H4 (cell line): ENCODE results near the gene USH1G. TPM values are rescaled to one million over a fixed set of nuclear protein-coding genes. Genes with fewer than 3 reads are reported as not detected.
"Not testable (repeated sequence)": the region's sequence is repeated elsewhere in the genome, so short reads cannot be mapped to it uniquely, and the experiment has no call there.

Experiments used
- DNase-seq: peaks from one replicate; pipeline ENCODE4 v3.0.0-alpha.2; 2015; ENCODE audit warnings: low spot score
- total RNA-seq: library from RNA; depleted of rRNA; stranded (reverse); fragments of >200 nt; shearing (Covaris generic); gene quantifications from 2 replicates; pipeline ENCODE4 v1.2.3, GENCODE V29; 2014; rRNA removed

The USH1G gene
- total RNA-seq, 1 experiment from 2014 or later: 0.54 TPM

GRCh38 chr17:74875155-74875976 lies 47.7 kb downstream of the USH1G start:
- DNase-seq: no peak

- no peak for DNase-seq
Observed at GRCh38 chr17:74874615-74875037, 48.4 kb downstream of the USH1G start.

- DNase-seq: no peak
Observed at GRCh38 chr17:74873874-74874614, 49.0 kb downstream of the USH1G start.

GRCh38 chr17:74873037-74873873 lies 49.8 kb downstream of the USH1G start:
- peak; percentile 100 for DNase-seq

- no peak for DNase-seq
Observed at GRCh38 chr17:74872313-74873036, 50.6 kb downstream of the USH1G start, which contains the start of gene FDXR. Gene FDXR (minus strand): TSS chr17:74872994. CDS start chr17:74872944, 50 bp downstream.

DNA sequence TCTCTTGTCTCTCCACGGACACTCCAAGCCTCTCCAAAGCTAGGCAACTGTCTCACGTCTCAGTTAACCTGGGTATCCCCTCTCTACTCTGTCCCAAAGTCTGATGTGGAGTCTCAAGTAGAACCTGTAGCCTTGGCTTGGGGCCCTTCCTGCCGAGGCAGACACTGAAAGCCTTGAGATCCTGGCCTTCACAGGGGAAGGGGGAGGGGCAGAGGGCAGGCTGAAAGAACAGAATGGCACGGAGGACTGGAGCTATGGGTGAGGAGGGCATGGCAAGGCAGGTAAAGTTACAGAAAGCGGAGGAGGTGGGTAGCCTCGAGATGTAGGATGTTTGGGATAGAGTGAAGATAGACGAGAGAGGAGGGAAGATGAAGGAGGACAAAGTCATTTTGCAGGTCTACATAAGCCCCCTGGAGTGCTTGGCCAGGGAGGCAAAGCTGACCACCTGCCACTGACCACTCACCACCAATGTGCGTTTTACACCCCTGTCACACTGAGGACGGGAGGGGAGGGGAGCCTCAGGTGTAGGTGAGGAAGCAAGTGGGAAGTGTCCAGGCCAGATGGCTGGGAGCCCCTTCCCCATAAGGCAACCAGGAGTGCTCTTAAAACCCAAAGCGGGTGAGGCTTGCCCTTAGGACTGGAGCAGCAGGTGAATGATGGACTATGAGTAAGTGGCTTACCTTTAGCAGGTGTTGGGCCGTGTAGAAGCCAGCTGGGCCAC lies 51.5 kb downstream of the USH1G start:
- no peak for DNase-seq

- DNase-seq: peak; percentile 40
Observed at GRCh38 chr17:74870512-74870911, 52.5 kb downstream of the USH1G start.

DNA sequence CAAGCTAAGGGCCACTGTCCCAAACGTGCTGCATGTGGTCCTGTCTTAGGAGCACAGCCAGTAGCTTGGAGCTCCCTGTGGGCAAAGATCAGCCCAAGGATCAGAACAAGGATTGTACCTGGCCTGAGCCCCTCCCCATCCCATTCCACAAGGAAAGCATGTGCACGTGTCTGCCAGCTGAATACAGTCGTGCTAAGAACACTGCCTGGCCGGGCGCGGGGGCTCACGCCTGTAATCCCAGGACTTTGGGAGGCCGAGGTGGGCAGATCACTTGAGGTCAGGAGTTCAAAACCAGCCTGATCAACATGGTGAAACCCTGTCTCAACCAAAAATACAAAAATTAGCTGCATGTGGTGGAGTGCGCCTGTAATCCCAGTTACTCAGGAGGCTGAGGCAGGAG lies 53.0 kb downstream of the USH1G start:
- not testable (repeated sequence) for DNase-seq

DNA sequence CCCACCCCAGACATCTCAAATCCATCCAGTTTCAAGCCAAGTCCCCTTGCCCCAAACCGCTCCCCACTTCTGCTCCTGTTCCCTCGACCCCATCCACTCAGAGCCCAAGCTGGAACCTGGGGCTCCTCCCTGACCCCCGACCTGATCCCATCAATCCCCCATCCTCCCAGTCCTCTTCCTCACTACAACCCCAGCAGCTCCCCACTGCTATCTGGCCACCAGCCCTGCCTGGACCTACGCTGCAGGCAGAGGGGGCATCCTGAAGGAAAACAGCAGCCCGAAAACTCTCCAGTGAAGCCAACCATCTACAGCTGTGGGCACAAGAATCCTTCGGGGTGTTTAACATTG lies 54.2 kb downstream of the USH1G start:
- DNase-seq: no peak

DNA sequence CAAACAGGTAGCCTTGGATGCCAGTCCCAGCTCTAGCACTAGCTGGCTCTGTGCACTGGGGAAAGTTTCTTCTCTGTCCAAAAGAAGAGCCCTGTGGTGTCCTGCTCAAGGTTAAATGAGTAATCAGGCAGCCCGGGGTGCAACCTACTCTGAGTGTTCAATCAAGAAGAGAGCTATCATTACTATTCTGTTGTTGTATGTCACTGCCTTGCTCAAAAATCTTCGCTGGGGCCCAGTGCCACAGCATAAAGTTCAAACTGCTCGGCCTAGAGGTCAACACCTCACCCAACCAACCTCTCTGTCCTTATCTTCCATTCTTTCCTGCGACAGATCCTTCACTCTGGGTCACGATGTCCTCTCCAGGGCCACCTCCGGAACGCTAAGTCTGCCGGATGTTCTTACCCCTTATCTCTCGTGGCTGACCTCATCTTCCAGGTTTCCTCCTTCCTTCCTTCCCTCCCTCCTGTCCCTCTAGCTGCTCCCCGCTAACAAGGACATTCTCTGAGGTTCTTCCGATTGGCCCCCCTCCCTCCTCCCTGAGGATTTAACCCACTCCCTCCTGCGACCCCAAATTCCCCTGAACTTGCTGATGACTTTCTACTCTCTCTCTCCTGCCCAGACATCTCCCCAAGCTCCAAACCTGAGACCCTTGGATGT lies 54.7 kb downstream of the USH1G start:
- DNase-seq: no peak

GRCh38 chr17:74866198-74866835 lies 56.7 kb downstream of the USH1G start:
- no peak for DNase-seq

Other genes with a start within 250 kb of the USH1G start
- not detected in 2 replicates for gene CD300LF, start 210.3 kb downstream of the USH1G start, total RNA-seq
- gene RAB37, start 186.0 kb downstream of the USH1G start, total RNA-seq: not detected in 2 replicates
- 28.2 and 34.0 TPM in 2 replicates for gene NHERF1, start 174.6 kb downstream of the USH1G start, total RNA-seq
- 25.3 and 35.8 TPM in 2 replicates for gene NAT9, start 146.9 kb downstream of the USH1G start, total RNA-seq
- 0.12 TPM in 1 of 2 replicates, not detected in the other for gene GRIN2C, start 63.4 kb downstream of the USH1G start, total RNA-seq
- gene FDXR, start 50.3 kb downstream of the USH1G start, total RNA-seq: 22.1 and 30.0 TPM in 2 replicates
- not detected in 2 replicates for gene FADS6, start 29.6 kb downstream of the USH1G start, total RNA-seq
- gene OTOP2, start 1.0 kb upstream of the USH1G start, total RNA-seq: not detected in 2 replicates
- gene OTOP3, start 12.6 kb upstream of the USH1G start, total RNA-seq: not detected in 2 replicates
- gene HID1, start 49.5 kb upstream of the USH1G start, total RNA-seq: 0.15 TPM in 1 of 2 replicates, not detected in the other
- gene CDR2L, start 64.4 kb upstream of the USH1G start, total RNA-seq: 3.3 and 5.8 TPM in 2 replicates
- 89.4 and 107 TPM in 2 replicates for gene MRPL58, start 89.4 kb upstream of the USH1G start, total RNA-seq
- 595 and 655 TPM in 2 replicates for gene ATP5PD, start 123.7 kb upstream of the USH1G start, total RNA-seq
- 14.3 and 16.5 TPM in 2 replicates for gene KCTD2, start 124.0 kb upstream of the USH1G start, total RNA-seq
- not detected in 2 replicates for gene SLC16A5, start 164.7 kb upstream of the USH1G start, total RNA-seq
- 4.0 and 5.2 TPM in 2 replicates for gene ARMC7, start 186.7 kb upstream of the USH1G start, total RNA-seq
- gene NT5C, start 208.5 kb upstream of the USH1G start, total RNA-seq: 122 and 134 TPM in 2 replicates
- 324 and 466 TPM in 2 replicates for gene JPT1, start 231.3 kb upstream of the USH1G start, total RNA-seq